Body of pancreas (tissue), 4 donors: ENCODE data around the gene CRYBG2. TPM values are rescaled to one million over a fixed set of nuclear protein-coding genes. Genes with fewer than 3 reads are reported as not detected.

Experiments
- ATAC-seq: fragments of 150-250 bp; one replicate; pipeline ENCODE4 v1.9.1; 2016
- DNase-seq, 4 donors: peaks; one replicate each; pipeline ENCODE4 v3.0.0-alpha.2; 2019
- H3K27ac ChIP-seq, 4 donors: fragments of 200-600 bp; sonication (generic); 1 replicate in 3 of 4; 2 replicates in 1 of 4; pipeline versions ENCODE4 v1.5.1 to v1.6.1; 2016 to 2019; ENCODE audit warnings: mild to moderate bottlenecking in 1 of 4, mixed read lengths in 1 of 4, moderate library complexity in 1 of 4
- H3K27me3 ChIP-seq, 2 donors: fragments of 200-600 bp; sonication (generic); one replicate each; pipeline ENCODE4 v1.6.0; 2016; ENCODE audit warnings: mild to moderate bottlenecking in 1 of 2
- H3K36me3 ChIP-seq, 2 donors: fragments of 200-600 bp; sonication (generic); replicated peaks in 1 of 2; 2 replicates each; pipeline ENCODE4 v1.5.1; 2016; ENCODE audit warnings: low read depth in 2 of 2; ENCODE audit not compliant: insufficient read depth in 1 of 2
- H3K4me1 ChIP-seq: fragments of 200-600 bp; sonication (generic); one replicate; pipeline ENCODE4 v1.6.0; 2016
- H3K4me3 ChIP-seq, 2 donors: fragments of 200-600 bp; sonication (generic); 1 replicate in 1 of 2; 2 replicates in 1 of 2; pipeline ENCODE4 v1.5.1; 2016 to 2019
- H3K9me3 ChIP-seq, 3 donors: fragments of 200-600 bp; sonication (generic); 1 replicate in 2 of 3; 2 replicates in 1 of 3; pipeline ENCODE4 v1.5.1; 2016
- POLR2A ChIP-seq, 3 donors: fragments of 450-650 bp; IDR thresholded peaks; one replicate each; pipeline ENCODE4 v1.6.1; 2016; ENCODE audit warnings: antibody characterized with exemption in 3 of 3, mild to moderate bottlenecking in 2 of 3
- WGBS, 2 donors: methylation state at CpG; one replicate each; pipeline ENCODE4 v1.1.5; 2017; 5-methylcytosine and 5-hydroxymethylcytosine counted together
- intact Hi-C: fragments of 100-400 bp; cut with DNase I; formaldehyde crosslinking; loops from one replicate; pipeline ENCODE4 v1.15.1; 2023
- total RNA-seq, 2 donors: library from RNA; depleted of rRNA; stranded (reverse); fragments of >200 nt; gene quantifications; one replicate each; pipeline ENCODE4 v1.1.0, GENCODE V29; 2016
- TF ChIP-seq, protein P1 (sequence below), 7 experiments: fragments of 450-650 bp in 4 of 7; fragments of 200-600 bp in 3 of 7; sonication (generic) in 3 of 7; IDR thresholded peaks; one replicate each; pipeline ENCODE4 v1.5.1; 2016 to 2019; ENCODE audit warnings: antibody characterized with exemption in 7 of 7

The CRYBG2 gene
- total RNA-seq, 2 donors from 2014 or later = 3.6 TPM; not detected in 1

DNA sequence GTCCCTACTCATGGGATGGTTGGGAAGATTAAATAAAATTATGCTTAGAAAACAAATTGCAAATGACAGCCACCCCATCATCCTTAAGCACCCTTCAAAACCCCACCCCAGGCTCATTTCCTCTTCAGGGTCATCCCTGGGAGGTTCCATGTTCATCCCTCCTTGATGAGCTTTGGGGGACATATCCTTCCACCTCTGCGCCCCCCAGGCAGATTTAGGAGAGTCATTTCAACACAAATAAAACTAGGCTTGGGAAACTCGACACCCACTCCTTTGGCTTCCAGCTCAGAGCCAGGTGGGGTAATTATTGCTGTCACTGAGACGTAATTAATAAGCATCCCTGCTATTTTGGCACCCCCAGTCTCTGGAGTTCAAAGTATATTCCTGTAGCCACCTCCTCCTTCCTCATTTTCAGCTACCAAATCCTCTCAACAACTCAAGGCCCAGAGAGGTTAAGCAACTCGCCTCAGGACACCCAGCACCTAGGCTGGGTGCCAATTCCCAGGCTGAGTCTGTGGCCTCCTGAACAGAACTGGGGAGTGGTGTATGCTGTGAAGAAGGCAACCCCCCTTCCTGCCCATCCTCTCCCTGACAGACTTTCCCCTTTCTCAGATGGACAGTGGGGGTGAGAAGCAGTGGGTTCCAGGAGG, 595 bp downstream of the CRYBG2 start:
- no peak for TF ChIP-seq POLR2A (IDR thresholded peaks at IDR 0.05)
- TF ChIP-seq, protein P1, sequence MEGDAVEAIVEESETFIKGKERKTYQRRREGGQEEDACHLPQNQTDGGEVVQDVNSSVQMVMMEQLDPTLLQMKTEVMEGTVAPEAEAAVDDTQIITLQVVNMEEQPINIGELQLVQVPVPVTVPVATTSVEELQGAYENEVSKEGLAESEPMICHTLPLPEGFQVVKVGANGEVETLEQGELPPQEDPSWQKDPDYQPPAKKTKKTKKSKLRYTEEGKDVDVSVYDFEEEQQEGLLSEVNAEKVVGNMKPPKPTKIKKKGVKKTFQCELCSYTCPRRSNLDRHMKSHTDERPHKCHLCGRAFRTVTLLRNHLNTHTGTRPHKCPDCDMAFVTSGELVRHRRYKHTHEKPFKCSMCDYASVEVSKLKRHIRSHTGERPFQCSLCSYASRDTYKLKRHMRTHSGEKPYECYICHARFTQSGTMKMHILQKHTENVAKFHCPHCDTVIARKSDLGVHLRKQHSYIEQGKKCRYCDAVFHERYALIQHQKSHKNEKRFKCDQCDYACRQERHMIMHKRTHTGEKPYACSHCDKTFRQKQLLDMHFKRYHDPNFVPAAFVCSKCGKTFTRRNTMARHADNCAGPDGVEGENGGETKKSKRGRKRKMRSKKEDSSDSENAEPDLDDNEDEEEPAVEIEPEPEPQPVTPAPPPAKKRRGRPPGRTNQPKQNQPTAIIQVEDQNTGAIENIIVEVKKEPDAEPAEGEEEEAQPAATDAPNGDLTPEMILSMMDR (IDR thresholded peaks at IDR 0.05) = no peak
- no peak overlapping the region for H3K27ac ChIP-seq
- DNase-seq = no peak
- no peaks in the 10 kb centered on the region for H3K9me3 ChIP-seq
- H3K4me3 ChIP-seq = no peak overlapping the region
- H3K27me3 ChIP-seq = no peaks in the 10 kb centered on the region
- H3K4me1 ChIP-seq = peaks cover 7% of the 10 kb centered on the region
- H3K36me3 ChIP-seq = no peaks in the 10 kb centered on the region
- 55 to 69% methylated on average over 4 of the region's 4 CpGs for WGBS, 2 donors
- intact Hi-C loops = no loop called here
- ATAC-seq = no peak

GRCh38 chr1:26352338-26352679, 1.6 kb downstream of the CRYBG2 start:
- DNase-seq (no peak), ATAC-seq (no peak)
- Histone ChIP-seq H3K4me3 (no peak overlapping the region), H3K27ac (no peak overlapping the region), H3K4me1 (peaks cover 7% of the 10 kb centered on the region), H3K36me3 (no peaks in the 10 kb centered on the region), H3K9me3 (no peaks in the 10 kb centered on the region), H3K27me3 (no peaks in the 10 kb centered on the region)
- WGBS, 2 donors = 79 to 82% methylated on average over 5 of the region's 5 CpGs
- TF ChIP-seq, protein P1 (IDR thresholded peaks at IDR 0.05) = no peak
- TF ChIP-seq POLR2A (IDR thresholded peaks at IDR 0.05) = no peak
- intact Hi-C loops = no loop called here

DNA sequence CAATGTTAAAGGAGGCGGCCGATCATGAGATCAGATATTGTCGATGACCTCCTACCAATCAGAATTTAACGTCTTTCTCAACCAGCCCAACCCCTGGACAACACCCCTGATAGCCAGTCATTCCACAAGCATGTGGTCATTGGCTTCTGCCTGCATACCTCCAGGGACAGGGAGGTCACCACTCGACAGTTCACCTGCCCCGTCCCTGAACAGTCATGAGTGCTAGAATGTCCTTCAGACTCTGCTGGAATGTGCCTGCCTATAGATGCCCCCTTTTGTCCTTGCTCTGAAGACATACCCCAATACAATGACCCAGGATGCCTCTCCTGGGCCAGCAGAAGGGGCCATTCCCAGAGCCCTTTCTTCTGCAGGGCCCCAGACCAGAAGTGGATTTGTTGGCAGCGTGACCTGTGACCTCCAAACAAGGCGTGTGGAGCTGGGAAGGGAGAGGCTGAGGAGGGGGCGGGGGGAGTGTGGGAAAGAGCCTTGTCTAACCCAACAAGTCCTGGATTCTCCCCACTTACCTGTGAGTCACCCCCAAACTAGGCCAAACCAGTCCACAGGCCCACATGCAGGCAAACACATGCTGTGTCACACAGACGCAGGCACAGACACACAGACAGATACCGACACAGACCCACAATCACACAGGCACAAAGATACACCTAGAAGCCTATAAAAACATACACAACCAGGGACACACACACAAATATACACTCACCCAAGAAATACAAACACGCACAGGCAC, 2.2 kb downstream of the CRYBG2 start:
- DNase-seq (no peak), ATAC-seq (no peak)
- no peak for TF ChIP-seq POLR2A (IDR thresholded peaks at IDR 0.05)
- TF ChIP-seq, protein P1 (IDR thresholded peaks at IDR 0.05) = no peak
- peaks cover 7% of the 10 kb centered on the region for H3K4me1 ChIP-seq
- no peak overlapping the region for H3K27ac ChIP-seq
- 78 to 90% methylated on average over 10 to 12 of the region's 12 CpGs for WGBS, 2 donors
- H3K36me3 ChIP-seq = no peaks in the 10 kb centered on the region
- intact Hi-C loops = no loop called here
- no peaks in the 10 kb centered on the region for H3K9me3 ChIP-seq
- H3K4me3 ChIP-seq = no peak overlapping the region
- no peaks in the 10 kb centered on the region for H3K27me3 ChIP-seq

DNA sequence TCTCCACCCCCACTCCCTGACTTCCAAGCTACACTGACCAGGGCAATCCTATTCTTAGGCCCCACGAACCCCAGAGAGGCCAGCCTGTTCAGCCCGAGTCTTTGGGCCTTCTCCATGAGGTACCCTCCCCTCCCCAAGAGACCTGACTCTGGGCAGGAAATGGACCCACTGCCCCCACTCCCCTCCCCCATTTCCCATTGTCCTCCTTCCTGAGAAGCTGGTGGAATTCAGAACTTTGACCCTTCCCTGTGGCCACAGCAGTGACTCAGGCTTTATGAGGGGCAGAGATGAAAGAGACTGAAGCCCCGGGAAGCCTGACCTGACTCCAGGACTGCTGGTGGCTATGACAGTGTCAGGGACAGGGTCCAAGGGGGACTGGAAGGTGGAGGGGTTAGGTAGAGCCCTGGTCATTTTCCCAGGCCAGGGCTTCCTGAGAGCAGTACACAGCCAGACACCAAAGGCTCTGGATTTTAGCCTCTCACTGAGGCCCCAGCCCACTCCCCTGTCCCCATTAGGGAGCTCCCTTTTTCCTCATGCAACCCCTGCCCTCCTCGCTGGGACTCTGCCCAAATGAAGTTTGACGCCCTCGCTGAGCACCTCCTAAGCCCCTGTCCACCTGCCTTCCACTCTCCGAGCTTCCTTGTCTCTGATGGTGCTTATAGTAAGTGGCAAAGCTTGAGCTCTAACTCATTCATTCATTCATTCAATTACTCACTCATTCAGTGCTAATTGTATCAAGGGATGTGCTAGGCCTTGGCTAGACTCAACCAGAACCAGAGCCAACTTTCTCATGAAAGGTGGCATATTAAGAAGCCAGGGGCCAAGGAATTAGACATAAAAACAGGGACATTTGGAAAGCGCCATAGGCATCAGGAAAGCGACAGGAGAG, 3.0 kb downstream of the CRYBG2 start:
- ATAC-seq (no peak), DNase-seq (no peak)
- intact Hi-C loops = no loop called here
- TF ChIP-seq, protein P1 (IDR thresholded peaks at IDR 0.05) = no peak
- no peak for TF ChIP-seq POLR2A (IDR thresholded peaks at IDR 0.05)
- no peaks in the 10 kb centered on the region for H3K27me3 ChIP-seq
- H3K27ac ChIP-seq = no peak overlapping the region
- H3K9me3 ChIP-seq = no peaks in the 10 kb centered on the region
- H3K4me1 ChIP-seq = peaks cover 7% of the 10 kb centered on the region
- WGBS, 2 donors = 78% methylated on average over 9 of the region's 9 CpGs
- H3K4me3 ChIP-seq = no peak overlapping the region
- H3K36me3 ChIP-seq = no peaks in the 10 kb centered on the region
